Vagina (tissue), 2 donors: Measurements from ENCODE around the gene PSME2.

Source experiments
- POLR2A ChIP-seq, 2 donors: fragments of 450-650 bp; IDR thresholded peaks; one replicate each; pipeline ENCODE4 v1.6.1; 2017; ENCODE audit warnings: antibody characterized with exemption in 2 of 2, mild to moderate bottlenecking in 2 of 2, moderate library complexity in 2 of 2
- POLR2AphosphoS5 ChIP-seq, 2 donors: sonication (generic); formaldehyde crosslinking; IDR thresholded peaks; one replicate each; pipeline ENCODE4 v1.9.0; 2017; ENCODE audit warnings: antibody characterized with exemption in 2 of 2, mild to moderate bottlenecking in 2 of 2, low read depth in 1 of 2; ENCODE audit not compliant: insufficient read depth in 1 of 2
- TF ChIP-seq, protein P1 (sequence below), 3 experiments: fragments of 450-650 bp in 2 of 3; fragments of 200-600 bp in 1 of 3; sonication (generic) in 1 of 3; IDR thresholded peaks; one replicate each; pipeline ENCODE4 v1.5.1; 2017 to 2019; ENCODE audit warnings: antibody characterized with exemption in 3 of 3, mild to moderate bottlenecking in 2 of 3, moderate library complexity in 2 of 3

DNA sequence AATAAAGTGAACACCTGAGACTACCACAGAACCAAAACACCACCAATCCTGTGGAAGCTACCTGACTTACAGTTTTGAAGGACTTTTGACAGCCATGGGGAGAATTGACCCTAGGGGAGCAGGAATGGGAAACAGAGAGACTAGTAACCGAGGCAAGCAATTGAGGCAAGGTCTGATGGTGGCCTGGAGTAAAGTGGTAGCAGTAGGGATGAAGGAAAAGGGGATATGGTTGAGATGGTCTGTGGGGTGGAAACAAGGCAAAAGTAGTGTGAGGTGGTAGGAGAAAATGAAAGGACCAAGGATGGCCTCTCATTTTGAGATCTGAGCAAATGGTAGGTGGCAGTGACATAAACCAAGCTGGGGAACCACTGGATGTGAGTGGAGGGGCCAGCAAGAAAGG, 10.4 kb upstream of the PSME2 start:
- TF ChIP-seq, protein P1, sequence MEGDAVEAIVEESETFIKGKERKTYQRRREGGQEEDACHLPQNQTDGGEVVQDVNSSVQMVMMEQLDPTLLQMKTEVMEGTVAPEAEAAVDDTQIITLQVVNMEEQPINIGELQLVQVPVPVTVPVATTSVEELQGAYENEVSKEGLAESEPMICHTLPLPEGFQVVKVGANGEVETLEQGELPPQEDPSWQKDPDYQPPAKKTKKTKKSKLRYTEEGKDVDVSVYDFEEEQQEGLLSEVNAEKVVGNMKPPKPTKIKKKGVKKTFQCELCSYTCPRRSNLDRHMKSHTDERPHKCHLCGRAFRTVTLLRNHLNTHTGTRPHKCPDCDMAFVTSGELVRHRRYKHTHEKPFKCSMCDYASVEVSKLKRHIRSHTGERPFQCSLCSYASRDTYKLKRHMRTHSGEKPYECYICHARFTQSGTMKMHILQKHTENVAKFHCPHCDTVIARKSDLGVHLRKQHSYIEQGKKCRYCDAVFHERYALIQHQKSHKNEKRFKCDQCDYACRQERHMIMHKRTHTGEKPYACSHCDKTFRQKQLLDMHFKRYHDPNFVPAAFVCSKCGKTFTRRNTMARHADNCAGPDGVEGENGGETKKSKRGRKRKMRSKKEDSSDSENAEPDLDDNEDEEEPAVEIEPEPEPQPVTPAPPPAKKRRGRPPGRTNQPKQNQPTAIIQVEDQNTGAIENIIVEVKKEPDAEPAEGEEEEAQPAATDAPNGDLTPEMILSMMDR (IDR thresholded peaks at IDR 0.05) = no peak
- TF ChIP-seq POLR2A (IDR thresholded peaks at IDR 0.05) (no peak), POLR2AphosphoS5 (IDR thresholded peaks at IDR 0.05; ENCODE audit: insufficient read depth in 1 of 2, low read depth in 1 of 2) (no peak)
